HL-60 (cell line): ENCODE measurements around the gene STON2.

ENCODE experiments used
- GABPA ChIP-seq: IDR thresholded peaks from 2 replicates; pipeline ENCODE4 v1.6.1; 2012; ENCODE audit warnings: low read depth
- POLR2AphosphoS5 ChIP-seq: IDR thresholded peaks from 2 replicates; pipeline ENCODE4 v1.6.1; 2012; ENCODE audit warnings: low read depth
- SPI1 ChIP-seq: IDR thresholded peaks from 2 replicates; pipeline ENCODE4 v1.6.1; 2012; ENCODE audit warnings: low read depth, mild to moderate bottlenecking, borderline replicate concordance
- TF ChIP-seq, protein P1 (sequence below): IDR thresholded peaks from one replicate; pipeline ENCODE4 v1.5.1; 2011; ENCODE audit warnings: low read length, control low read depth, inconsistent platforms; ENCODE audit not compliant: insufficient read depth
- TF ChIP-seq, protein P2 (sequence below): IDR thresholded peaks from 2 replicates; pipeline ENCODE4 v1.6.1; 2012; ENCODE audit warnings: low read depth; ENCODE audit not compliant: insufficient replicate concordance

DNA sequence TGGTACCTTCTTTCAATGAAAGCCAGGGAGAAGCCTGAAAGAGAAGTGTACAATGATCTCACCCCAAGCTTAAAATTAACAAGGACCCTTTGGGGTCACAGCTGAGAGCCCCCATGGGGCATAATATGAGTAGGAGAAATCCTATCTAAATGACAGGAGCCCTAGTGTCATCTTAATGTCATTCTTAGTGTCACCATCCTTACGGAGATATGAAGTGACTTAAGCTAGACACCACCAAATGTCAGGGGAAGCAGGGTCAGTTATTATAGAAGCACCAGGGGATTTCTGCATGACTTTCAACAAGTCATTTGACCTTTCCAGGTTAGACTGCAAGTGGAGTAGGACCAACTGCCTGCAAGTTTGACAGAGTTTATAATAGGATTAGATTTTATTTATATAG is 28.9 kb upstream of the STON2 start:
- TF ChIP-seq, protein P1, sequence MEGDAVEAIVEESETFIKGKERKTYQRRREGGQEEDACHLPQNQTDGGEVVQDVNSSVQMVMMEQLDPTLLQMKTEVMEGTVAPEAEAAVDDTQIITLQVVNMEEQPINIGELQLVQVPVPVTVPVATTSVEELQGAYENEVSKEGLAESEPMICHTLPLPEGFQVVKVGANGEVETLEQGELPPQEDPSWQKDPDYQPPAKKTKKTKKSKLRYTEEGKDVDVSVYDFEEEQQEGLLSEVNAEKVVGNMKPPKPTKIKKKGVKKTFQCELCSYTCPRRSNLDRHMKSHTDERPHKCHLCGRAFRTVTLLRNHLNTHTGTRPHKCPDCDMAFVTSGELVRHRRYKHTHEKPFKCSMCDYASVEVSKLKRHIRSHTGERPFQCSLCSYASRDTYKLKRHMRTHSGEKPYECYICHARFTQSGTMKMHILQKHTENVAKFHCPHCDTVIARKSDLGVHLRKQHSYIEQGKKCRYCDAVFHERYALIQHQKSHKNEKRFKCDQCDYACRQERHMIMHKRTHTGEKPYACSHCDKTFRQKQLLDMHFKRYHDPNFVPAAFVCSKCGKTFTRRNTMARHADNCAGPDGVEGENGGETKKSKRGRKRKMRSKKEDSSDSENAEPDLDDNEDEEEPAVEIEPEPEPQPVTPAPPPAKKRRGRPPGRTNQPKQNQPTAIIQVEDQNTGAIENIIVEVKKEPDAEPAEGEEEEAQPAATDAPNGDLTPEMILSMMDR, result no peak
- TF ChIP-seq, protein P2, sequence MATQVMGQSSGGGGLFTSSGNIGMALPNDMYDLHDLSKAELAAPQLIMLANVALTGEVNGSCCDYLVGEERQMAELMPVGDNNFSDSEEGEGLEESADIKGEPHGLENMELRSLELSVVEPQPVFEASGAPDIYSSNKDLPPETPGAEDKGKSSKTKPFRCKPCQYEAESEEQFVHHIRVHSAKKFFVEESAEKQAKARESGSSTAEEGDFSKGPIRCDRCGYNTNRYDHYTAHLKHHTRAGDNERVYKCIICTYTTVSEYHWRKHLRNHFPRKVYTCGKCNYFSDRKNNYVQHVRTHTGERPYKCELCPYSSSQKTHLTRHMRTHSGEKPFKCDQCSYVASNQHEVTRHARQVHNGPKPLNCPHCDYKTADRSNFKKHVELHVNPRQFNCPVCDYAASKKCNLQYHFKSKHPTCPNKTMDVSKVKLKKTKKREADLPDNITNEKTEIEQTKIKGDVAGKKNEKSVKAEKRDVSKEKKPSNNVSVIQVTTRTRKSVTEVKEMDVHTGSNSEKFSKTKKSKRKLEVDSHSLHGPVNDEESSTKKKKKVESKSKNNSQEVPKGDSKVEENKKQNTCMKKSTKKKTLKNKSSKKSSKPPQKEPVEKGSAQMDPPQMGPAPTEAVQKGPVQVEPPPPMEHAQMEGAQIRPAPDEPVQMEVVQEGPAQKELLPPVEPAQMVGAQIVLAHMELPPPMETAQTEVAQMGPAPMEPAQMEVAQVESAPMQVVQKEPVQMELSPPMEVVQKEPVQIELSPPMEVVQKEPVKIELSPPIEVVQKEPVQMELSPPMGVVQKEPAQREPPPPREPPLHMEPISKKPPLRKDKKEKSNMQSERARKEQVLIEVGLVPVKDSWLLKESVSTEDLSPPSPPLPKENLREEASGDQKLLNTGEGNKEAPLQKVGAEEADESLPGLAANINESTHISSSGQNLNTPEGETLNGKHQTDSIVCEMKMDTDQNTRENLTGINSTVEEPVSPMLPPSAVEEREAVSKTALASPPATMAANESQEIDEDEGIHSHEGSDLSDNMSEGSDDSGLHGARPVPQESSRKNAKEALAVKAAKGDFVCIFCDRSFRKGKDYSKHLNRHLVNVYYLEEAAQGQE, result no peak
- TF ChIP-seq POLR2AphosphoS5 (no peak), SPI1 (no peak), GABPA (no peak)
